Endometrial microvascular endothelial cells (primary cell): Measurements from ENCODE around the gene MAD2L2. TPM values are rescaled to one million over a fixed set of nuclear protein-coding genes. Genes with fewer than 3 reads are reported as not detected.

Experiments used
- in situ Hi-C: cut with HindIII; loops from 2 replicates; pipeline ENCODE4 v1.10.0; 2017; ENCODE audit warnings: low sequenced_read_pairs, low pct_unique_long_range_greater_than_20kb; ENCODE audit errors: inconsistent ontology term
- total RNA-seq: library from RNA; depleted of rRNA; stranded (reverse); fragments of >200 nt; gene quantifications from one replicate; pipeline ENCODE4 v1.2.3, GENCODE V29; 2015; ENCODE audit errors: inconsistent ontology term

MAD2L2 gene
- total RNA-seq, 1 donor from 2014 or later, result 43.9 TPM

DNA sequence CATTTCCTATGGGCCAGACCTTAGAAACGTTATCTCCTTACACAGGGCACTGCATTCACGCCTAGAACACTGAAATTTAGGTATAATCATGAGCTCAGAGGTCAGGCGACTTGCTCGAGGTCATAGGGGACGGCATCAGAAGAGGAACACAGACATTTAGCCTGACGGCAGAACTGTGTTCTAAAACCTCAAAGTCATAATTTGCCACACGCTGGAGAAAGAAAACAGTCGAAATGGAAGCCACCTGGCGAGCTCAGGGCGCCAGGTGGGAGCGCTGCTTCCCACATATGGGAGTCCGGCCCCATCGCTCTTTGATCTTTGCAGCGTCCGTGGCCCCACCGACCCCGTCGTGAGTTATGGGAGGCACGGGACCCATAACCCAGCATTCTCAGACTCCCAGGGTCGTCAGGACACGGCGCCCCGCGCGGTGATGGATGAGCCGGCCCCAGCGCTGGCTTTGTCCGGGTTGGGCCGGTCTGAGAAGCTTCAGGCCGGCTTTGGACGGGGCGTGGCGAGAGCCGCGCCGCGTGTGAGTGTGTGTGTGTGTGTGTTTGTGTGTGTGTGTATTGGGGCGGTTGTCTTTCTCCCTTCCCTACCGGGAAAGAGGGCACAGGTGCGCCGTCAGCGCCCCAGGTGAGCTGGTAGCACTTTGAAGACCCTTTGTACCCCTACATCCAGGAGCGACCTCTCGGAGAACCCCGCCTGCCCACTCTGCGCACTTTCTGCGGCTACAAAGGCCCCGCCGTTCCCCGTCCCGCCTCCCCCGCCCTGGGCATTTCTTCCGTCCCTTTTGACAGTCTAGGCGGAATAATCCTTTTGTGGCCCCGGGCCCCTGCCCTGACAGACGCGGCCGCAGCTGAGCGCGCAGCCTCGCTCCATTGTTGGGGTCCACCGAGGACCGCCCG, 9.7 kb upstream of the MAD2L2 start:
- in situ Hi-C loops, result no loop called here

GRCh38 chr1:11688506-11688905, 7.6 kb upstream of the MAD2L2 start:
- in situ Hi-C loops, result no loop called here

- in situ Hi-C loops, result no loop called here
These were observed 4.3 kb upstream of the MAD2L2 start for GRCh38 chr1:11685210-11685752.

GRCh38 chr1:11684070-11684469, 3.1 kb upstream of the MAD2L2 start:
- in situ Hi-C loops, result no loop called here

GRCh38 chr1:11682799-11683198, 1.9 kb upstream of the MAD2L2 start:
- in situ Hi-C loops, result no loop called here

- in situ Hi-C loops, result no loop called here
These were observed 1.4 kb upstream of the MAD2L2 start for GRCh38 chr1:11682287-11682771.

DNA sequence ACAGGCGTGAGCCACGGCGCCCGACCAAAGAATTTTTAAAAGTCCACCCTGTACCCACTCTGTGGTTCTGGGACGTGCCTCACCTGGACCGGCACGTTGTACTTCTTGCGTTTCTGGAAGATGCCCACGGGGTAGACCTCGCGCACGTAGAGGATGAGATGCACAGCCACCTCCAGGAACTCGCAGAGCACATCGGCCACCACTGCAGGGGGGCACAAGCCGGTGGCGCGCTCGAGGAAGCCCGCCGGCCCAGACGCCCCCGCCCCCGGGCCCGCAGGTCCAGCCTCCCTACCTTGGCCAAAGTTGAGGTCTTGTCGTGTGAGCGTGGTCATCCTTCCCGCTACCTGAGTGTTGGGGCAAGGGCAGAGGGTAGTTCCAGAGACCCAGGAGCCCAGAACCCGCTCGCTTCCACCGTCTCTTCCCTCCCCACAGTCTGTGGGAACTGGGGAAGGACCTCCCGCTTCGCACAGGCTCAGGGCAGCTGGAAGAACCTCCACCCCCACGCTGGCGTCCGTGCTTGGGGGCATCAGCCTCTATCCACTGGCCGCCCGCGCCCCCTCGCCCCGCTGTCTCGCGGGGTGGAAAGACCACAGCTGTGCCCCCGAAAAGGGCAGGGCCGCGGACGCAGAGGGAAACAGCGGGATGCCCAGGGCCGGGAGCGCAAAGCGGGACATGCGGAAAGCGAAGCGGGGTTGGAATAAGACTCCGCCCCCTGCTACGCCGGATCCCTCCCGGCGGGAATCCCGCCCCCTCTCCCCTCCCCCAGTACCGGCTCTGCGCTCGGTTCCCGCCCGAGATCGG, 478 bp downstream of the MAD2L2 start:
- in situ Hi-C loops, result no loop called here

GRCh38 chr1:11678442-11678841, 2.5 kb downstream of the MAD2L2 start:
- in situ Hi-C loops, result no loop called here

DNA sequence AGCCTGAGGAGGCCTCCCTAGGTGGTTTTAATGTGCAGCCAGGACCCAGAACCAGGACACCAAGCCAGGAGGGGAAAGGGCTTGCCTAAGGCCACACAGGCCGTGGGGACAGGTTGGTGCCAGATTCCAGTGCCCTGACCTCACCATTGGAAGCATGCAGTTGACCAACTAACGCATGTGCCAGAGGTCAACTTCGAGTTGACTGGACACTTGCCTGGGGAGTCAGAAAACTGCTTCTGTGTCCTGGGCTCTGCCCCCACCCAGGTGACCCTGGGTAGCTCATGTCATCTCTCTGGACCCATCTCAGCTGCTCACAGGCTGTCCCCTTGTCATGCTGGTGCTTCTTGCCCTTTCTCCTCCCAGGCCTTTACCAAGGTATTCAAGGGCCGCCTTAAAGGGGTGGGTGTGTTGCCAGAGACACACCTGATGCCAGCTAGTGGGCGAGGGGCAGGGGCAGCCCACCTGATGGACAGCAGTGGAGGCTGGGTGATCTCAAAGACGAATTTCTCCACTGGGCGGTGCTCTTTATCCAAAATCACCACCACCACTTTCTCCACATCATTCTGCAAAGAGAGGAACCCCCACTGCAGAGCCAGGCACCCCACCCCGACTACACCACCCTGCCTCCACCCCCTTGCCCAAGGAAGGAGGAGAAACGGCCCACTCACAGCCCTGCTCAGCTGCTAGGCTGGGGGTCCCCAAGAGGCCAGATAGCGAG, 4.4 kb downstream of the MAD2L2 start:
- in situ Hi-C loops, result no loop called here

GRCh38 chr1:11675325-11675724, 5.6 kb downstream of the MAD2L2 start:
- in situ Hi-C loops, result no loop called here

- in situ Hi-C loops, result no loop called here
These were observed 6.5 kb downstream of the MAD2L2 start for GRCh38 chr1:11674488-11674887.

- in situ Hi-C loops, result no loop called here
These were observed 7.7 kb downstream of the MAD2L2 start for GRCh38 chr1:11673089-11673769.

- in situ Hi-C loops, result no loop called here
These were observed 9.2 kb downstream of the MAD2L2 start for GRCh38 chr1:11671544-11672286.

GRCh38 chr1:11671205-11671543, 9.8 kb downstream of the MAD2L2 start:
- in situ Hi-C loops, result no loop called here

- in situ Hi-C loops, result no loop called here
These were observed 10.2 kb downstream of the MAD2L2 start for GRCh38 chr1:11670747-11671146.

GRCh38 chr1:11668516-11668915, 12.4 kb downstream of the MAD2L2 start:
- in situ Hi-C loops, result loop anchor here (10.0 kb wide), 1 partner anchor 46 kb away; no protein-coding TSS in a partner anchor

- in situ Hi-C loops, result loop anchor here (10.0 kb wide), 1 partner anchor 50 kb away; no protein-coding TSS in a partner anchor
These were observed 16.4 kb downstream of the MAD2L2 start for GRCh38 chr1:11664336-11665065.
